ENCODE results near the gene ATL2. TPM values are rescaled to one million over a fixed set of nuclear protein-coding genes. Genes with fewer than 3 reads are reported as not detected.
"Not testable (repeated sequence)": the region's sequence is repeated elsewhere in the genome, so short reads cannot be mapped to it uniquely, and the experiment has no call there.

Gene ATL2
- total RNA-seq, 2 donors from 2014 or later = 33.9 to 51.1 TPM

DNA sequence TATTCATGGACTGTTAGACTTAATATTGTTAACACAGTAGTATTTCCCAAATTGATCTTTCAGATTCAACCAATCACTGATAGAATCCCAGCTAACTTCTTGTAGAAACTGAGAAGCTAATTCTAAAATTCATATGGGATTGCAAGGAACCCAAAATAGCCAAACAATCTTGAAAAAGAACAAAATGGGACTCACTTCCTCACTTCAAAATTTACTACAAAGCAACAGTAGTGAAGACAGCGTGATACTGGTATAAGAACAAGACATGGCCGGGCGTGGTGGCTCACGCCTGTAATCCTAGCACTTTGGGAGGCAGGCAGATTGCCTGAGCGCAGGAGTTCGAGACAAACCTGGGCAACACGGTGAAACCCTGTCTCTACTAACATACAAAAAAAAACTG lies 46.3 kb downstream of the ATL2 start:
- Histone ChIP-seq H3K36me3 (no peaks in the 10 kb centered on the region), H3K9me3 (peaks cover 0 to 9% of the 10 kb centered on the region in 2 donors), H3K4me1 (peaks cover 0 to 9% of the 10 kb centered on the region in 2 donors), H3K27ac (no peak overlapping the region), H3K27me3 (no peaks in the 10 kb centered on the region), H3K4me3 (no peak overlapping the region)
- TF ChIP-seq, protein P1, sequence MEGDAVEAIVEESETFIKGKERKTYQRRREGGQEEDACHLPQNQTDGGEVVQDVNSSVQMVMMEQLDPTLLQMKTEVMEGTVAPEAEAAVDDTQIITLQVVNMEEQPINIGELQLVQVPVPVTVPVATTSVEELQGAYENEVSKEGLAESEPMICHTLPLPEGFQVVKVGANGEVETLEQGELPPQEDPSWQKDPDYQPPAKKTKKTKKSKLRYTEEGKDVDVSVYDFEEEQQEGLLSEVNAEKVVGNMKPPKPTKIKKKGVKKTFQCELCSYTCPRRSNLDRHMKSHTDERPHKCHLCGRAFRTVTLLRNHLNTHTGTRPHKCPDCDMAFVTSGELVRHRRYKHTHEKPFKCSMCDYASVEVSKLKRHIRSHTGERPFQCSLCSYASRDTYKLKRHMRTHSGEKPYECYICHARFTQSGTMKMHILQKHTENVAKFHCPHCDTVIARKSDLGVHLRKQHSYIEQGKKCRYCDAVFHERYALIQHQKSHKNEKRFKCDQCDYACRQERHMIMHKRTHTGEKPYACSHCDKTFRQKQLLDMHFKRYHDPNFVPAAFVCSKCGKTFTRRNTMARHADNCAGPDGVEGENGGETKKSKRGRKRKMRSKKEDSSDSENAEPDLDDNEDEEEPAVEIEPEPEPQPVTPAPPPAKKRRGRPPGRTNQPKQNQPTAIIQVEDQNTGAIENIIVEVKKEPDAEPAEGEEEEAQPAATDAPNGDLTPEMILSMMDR (IDR thresholded peaks at IDR 0.05) = no peak
- DNase-seq (ENCODE audit: low spot score) = no peak

DNA sequence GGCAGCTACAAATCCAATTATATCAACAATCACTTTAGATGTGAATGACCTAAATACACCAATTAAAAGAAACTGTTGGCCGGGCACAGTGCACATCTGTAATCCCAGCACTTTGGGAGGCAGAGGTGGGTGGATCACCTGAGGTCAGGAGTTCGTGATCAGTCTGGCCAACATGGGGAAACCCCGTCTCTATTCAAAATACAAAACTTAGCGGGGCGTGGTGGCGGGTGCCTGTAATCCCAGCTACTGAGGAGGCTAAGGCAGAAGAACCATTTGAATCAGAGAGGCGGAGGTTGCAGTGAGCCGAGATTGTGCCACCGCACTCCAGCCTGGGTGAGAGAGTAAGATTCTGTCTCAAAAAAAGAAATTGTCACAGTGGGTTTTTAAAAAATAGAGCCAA lies 49.5 kb downstream of the ATL2 start:
- Histone ChIP-seq H3K27ac (no peak overlapping the region), H3K27me3 (no peaks in the 10 kb centered on the region), H3K4me3 (no peak overlapping the region), H3K4me1 (peaks cover 0 to 10% of the 10 kb centered on the region in 2 donors), H3K36me3 (no peaks in the 10 kb centered on the region), H3K9me3 (peaks cover 0 to 9% of the 10 kb centered on the region in 2 donors)
- TF ChIP-seq, protein P1 (IDR thresholded peaks at IDR 0.05) = no peak
- no peak for DNase-seq (ENCODE audit: low spot score)

DNA sequence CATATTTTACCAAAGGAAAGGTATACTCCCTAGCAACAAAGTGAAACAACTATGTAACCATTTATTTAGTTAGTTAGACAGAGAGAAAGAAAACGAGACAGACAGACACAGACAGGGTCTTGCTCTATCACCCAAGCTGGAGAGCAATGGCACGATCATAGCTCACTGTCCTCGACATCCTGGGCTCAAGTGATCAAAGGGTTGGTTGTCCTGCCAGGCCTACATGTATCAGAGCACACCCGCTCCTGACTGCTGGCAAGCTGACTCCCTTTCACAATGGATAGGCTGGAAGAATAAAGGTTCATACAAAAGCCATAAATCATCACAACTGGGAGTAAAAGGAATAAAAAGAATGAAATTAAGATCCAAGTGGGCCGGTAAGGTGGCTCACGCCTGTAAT lies 53.5 kb downstream of the ATL2 start:
- Histone ChIP-seq H3K27me3 (no peaks in the 10 kb centered on the region), H3K4me1 (peaks cover 0 to 10% of the 10 kb centered on the region in 2 donors), H3K9me3 (no peaks in the 10 kb centered on the region), H3K4me3 (no peak overlapping the region), H3K36me3 (no peaks in the 10 kb centered on the region), H3K27ac (no peak overlapping the region)
- no peak for DNase-seq (ENCODE audit: low spot score)
- TF ChIP-seq, protein P1 (IDR thresholded peaks at IDR 0.05) = no peak

DNA sequence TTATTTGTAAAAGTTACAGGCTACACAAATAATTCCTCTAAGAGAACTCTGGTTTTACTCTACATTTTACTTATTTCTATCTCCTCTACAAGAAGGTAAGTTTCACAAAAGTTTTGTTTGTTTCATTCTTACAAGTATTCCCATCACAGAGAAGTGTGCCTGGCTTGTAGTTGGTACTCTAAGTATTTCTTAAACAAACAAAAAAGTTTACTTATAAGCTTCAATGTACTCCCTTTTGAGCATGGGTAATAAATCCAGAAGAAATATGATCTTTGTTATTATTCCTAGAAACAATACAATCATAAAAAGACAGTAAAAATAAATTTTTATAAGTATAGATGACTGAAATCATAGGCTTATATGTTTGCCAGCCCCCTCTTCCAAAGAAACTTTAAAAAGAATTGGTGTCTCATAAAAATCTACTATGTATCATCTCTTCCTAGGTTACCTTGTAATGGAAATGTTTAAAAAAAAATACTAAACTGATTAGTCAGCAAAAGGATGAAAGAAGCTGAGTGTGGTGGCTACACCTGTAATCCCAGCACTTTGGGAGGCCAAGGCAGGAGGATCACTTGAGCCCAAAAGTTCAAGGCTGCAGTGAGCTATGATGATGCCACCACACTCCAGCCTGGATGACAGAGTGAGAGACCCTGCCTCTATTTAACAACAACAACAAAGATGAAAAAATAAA lies 54.7 kb downstream of the ATL2 start:
- Histone ChIP-seq H3K4me3 (no peak overlapping the region), H3K4me1 (peaks cover 0 to 10% of the 10 kb centered on the region in 2 donors), H3K9me3 (no peaks in the 10 kb centered on the region), H3K27me3 (no peaks in the 10 kb centered on the region), H3K27ac (no peak overlapping the region), H3K36me3 (peaks cover 9% of the 10 kb centered on the region)
- TF ChIP-seq, protein P1 (IDR thresholded peaks at IDR 0.05) = no peak
- no peak for DNase-seq (ENCODE audit: low spot score)

DNA sequence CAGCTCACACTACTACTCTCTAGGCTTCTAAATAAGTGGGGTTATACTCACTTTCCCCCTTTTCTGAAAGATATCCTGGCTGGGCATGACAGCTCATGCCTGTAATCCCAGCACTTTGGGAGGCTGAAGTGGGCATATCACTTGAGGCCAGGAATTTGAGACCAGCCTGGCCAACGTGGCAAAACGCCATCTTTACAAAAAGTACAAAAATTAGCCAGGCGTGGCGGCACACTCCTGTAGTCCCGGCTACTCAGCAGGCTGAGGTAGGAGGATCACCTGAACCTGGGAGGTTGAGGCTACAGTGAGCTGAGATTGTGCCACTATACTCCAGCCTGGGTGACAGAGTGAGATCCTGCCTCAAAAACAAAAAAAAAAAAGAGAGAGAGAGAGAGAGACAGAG lies 57.8 kb downstream of the ATL2 start:
- H3K27ac ChIP-seq; H3K9me3 ChIP-seq; H3K27me3 ChIP-seq; DNase-seq (ENCODE audit: low spot score); H3K4me1 ChIP-seq; H3K4me3 ChIP-seq: not testable (repeated sequence)
- H3K36me3 ChIP-seq = peaks cover 17% of the 10 kb centered on the region

DNA sequence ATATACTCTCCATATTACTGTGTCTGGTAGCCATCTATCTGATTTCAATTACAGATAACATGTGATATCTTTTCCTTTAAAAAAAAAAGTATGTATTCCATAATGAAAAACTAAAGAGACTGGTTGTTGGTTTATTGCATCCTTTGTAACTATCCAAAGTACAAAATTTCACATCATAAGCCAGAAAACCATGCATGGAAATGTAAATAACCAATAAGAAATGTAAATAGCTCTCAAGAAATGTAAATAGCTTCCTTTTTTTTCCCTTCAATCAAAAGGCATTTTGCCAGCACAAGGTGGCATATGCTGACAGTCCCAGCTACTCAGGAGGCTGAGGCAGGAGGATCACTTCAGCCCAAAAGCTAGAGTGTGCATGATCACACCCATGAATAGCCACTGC lies 59.3 kb downstream of the ATL2 start:
- no peaks in the 10 kb centered on the region for H3K27me3 ChIP-seq
- H3K4me1 ChIP-seq = no peaks in the 10 kb centered on the region
- no peak overlapping the region for H3K4me3 ChIP-seq
- peaks cover 28% of the 10 kb centered on the region for H3K36me3 ChIP-seq
- no peak overlapping the region for H3K27ac ChIP-seq
- TF ChIP-seq, protein P1 (IDR thresholded peaks at IDR 0.05) = no peak
- no peak for DNase-seq (ENCODE audit: low spot score)
- H3K9me3 ChIP-seq = no peaks in the 10 kb centered on the region
